ENCODE measurements around the gene GAB1. TPM values are rescaled to one million over a fixed set of nuclear protein-coding genes. Genes with fewer than 3 reads are reported as not detected.

Gene GAB1
- total and polyA plus RNA-seq, 2 of the 13 experiments (the other 11 are each of a cell fraction or from before 2014, with no cell fraction given): 8.7 to 14.7 TPM

DNA sequence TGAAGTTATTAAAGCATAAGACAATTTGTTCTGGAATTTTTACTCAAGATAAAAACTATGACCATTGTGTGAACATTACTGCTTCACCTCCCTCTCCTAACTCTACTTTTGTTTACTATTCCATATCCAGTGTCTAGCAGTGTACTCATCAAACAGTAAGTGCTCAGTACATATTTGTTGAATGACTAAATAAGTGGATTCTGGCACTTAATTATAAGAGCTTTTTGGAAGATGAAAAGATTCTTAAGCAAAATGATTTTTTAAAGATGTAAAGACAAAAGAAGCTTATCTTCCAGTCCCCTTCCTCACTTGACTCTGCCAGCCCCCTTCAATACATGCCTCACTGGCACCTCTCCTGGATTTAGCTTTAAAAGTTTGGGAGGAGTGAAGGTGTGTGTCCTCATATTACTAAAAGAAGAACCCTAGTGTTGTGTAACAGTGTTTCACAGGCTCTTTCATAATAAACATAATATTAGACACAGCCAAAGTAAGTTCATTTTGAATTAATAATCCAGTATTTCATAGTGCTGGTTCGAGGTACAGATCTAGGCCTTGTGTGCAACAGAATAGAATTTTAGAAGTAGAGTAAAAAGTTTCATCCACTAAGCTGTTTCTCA lies 53.0 kb downstream of the GAB1 start (continued):
- TF ChIP-seq, protein P1, sequence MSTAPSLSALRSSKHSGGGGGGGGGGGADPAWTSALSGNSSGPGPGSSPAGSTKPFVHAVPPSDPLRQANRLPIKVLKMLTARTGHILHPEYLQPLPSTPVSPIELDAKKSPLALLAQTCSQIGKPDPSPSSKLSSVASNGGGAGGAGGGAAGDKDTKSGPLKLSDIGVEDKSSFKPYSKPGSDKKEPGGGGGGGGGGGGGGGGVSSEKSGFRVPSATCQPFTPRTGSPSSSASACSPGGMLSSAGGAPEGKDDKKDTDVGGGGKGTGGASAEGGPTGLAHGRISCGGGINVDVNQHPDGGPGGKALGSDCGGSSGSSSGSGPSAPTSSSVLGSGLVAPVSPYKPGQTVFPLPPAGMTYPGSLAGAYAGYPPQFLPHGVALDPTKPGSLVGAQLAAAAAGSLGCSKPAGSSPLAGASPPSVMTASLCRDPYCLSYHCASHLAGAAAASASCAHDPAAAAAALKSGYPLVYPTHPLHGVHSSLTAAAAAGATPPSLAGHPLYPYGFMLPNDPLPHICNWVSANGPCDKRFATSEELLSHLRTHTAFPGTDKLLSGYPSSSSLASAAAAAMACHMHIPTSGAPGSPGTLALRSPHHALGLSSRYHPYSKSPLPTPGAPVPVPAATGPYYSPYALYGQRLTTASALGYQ (CRISPR knock-in tag; IDR thresholded peaks at IDR 0.05): peak; percentile 75; the same call in 1 of the 2 replicates
- TF ChIP-seq, protein P2, sequence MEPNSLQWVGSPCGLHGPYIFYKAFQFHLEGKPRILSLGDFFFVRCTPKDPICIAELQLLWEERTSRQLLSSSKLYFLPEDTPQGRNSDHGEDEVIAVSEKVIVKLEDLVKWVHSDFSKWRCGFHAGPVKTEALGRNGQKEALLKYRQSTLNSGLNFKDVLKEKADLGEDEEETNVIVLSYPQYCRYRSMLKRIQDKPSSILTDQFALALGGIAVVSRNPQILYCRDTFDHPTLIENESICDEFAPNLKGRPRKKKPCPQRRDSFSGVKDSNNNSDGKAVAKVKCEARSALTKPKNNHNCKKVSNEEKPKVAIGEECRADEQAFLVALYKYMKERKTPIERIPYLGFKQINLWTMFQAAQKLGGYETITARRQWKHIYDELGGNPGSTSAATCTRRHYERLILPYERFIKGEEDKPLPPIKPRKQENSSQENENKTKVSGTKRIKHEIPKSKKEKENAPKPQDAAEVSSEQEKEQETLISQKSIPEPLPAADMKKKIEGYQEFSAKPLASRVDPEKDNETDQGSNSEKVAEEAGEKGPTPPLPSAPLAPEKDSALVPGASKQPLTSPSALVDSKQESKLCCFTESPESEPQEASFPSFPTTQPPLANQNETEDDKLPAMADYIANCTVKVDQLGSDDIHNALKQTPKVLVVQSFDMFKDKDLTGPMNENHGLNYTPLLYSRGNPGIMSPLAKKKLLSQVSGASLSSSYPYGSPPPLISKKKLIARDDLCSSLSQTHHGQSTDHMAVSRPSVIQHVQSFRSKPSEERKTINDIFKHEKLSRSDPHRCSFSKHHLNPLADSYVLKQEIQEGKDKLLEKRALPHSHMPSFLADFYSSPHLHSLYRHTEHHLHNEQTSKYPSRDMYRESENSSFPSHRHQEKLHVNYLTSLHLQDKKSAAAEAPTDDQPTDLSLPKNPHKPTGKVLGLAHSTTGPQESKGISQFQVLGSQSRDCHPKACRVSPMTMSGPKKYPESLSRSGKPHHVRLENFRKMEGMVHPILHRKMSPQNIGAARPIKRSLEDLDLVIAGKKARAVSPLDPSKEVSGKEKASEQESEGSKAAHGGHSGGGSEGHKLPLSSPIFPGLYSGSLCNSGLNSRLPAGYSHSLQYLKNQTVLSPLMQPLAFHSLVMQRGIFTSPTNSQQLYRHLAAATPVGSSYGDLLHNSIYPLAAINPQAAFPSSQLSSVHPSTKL (CRISPR knock-in tag; IDR thresholded peaks at IDR 0.05): peak; percentile 79
- TF ChIP-seq GATAD2A (CRISPR knock-in tag; IDR thresholded peaks at IDR 0.05) (peak; percentile 28; the same call in 1 of the 2 replicates), ZNF232 (CRISPR knock-in tag; IDR thresholded peaks at IDR 0.05; ENCODE audit: borderline replicate concordance) (no peak), HDAC2 (CRISPR knock-in tag; IDR thresholded peaks at IDR 0.05) (0 out of 2 replicates have a peak, but pooled peaks have one; percentile 35), ZNF3 (CRISPR knock-in tag; IDR thresholded peaks at IDR 0.05) (peak; percentile 89), SMC3 (IDR thresholded peaks at IDR 0.05; ENCODE audit: low read length) (no peak), ZFYVE20 (CRISPR knock-in tag; IDR thresholded peaks at IDR 0.05; ENCODE audit: borderline replicate concordance, low read depth) (no peak), HHEX (CRISPR knock-in tag; IDR thresholded peaks at IDR 0.05) (peak; percentile 76), SOX6 (IDR thresholded peaks at IDR 0.05) (no peak), SOX6 (CRISPR knock-in tag; IDR thresholded peaks at IDR 0.05) (peak; percentile 72; the same call in 1 of the 2 replicates), TBX3 (IDR thresholded peaks at IDR 0.05; ENCODE audit: borderline replicate concordance) (peak; percentile 96), TCF7 (IDR thresholded peaks at IDR 0.05; ENCODE audit: low read depth) (peak; percentile 83), FOXA1 (IDR thresholded peaks at IDR 0.05) (peak; percentile 92), FOXA1 (CRISPR knock-in tag; IDR thresholded peaks at IDR 0.05) (peak; percentile 84), SOX13 (IDR thresholded peaks at IDR 0.05) (no peak; the same call in 1 of the 2 replicates), SOX13 (CRISPR knock-in tag; conservative IDR thresholded peaks at IDR 0.05 in 1 of 2, IDR thresholded peaks at IDR 0.05 in 1 of 2) (peak in 1 of 2 experiments; percentile 81; a peak in 2 of 4 replicates), MIXL1 (CRISPR knock-in tag; IDR thresholded peaks at IDR 0.05) (0 out of 2 replicates have a peak, but pooled peaks have one; percentile 64), TCF12 (IDR thresholded peaks at IDR 0.05) (no peak), TCF12 (CRISPR knock-in tag; IDR thresholded peaks at IDR 0.05) (no peak), ISL2 (CRISPR knock-in tag; IDR thresholded peaks at IDR 0.05) (peak; percentile 89)
- TF ChIP-seq, protein P3, sequence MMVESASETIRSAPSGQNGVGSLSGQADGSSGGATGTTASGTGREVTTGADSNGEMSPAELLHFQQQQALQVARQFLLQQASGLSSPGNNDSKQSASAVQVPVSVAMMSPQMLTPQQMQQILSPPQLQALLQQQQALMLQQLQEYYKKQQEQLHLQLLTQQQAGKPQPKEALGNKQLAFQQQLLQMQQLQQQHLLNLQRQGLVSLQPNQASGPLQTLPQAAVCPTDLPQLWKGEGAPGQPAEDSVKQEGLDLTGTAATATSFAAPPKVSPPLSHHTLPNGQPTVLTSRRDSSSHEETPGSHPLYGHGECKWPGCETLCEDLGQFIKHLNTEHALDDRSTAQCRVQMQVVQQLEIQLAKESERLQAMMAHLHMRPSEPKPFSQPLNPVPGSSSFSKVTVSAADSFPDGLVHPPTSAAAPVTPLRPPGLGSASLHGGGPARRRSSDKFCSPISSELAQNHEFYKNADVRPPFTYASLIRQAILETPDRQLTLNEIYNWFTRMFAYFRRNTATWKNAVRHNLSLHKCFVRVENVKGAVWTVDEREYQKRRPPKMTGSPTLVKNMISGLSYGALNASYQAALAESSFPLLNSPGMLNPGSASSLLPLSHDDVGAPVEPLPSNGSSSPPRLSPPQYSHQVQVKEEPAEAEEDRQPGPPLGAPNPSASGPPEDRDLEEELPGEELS (CRISPR knock-in tag; IDR thresholded peaks at IDR 0.05): 0 out of 2 replicates have a peak, but pooled peaks have one; percentile 34
